Muscle of leg (tissue), 11 donors: Measurements from ENCODE around the gene TNFRSF1B. TPM values are rescaled to one million over a fixed set of nuclear protein-coding genes. Genes with fewer than 3 reads are reported as not detected.
"Not testable (repeated sequence)": the region's sequence is repeated elsewhere in the genome, so short reads cannot be mapped to it uniquely, and the experiment has no call there.

Experiments used
- DNase-seq: peaks from one replicate; pipeline ENCODE4 v3.0.0; 2013
- H3K27ac ChIP-seq: one replicate; pipeline ENCODE4 v1.5.1; 2013; ENCODE audit warnings: mild to moderate bottlenecking, low read length, control low read depth
- H3K27me3 ChIP-seq: one replicate; pipeline ENCODE4 v1.6.1; 2013; ENCODE audit warnings: low read length; ENCODE audit not compliant: control insufficient read depth, insufficient read depth
- H3K36me3 ChIP-seq: one replicate; pipeline ENCODE4 v1.6.1; 2013; ENCODE audit warnings: low read length; ENCODE audit not compliant: control insufficient read depth, insufficient read depth
- H3K4me1 ChIP-seq: one replicate; pipeline ENCODE4 v1.6.1; 2013; ENCODE audit warnings: low read length; ENCODE audit not compliant: control insufficient read depth, insufficient read depth
- H3K4me3 ChIP-seq: one replicate; pipeline ENCODE4 v1.5.1; 2013; ENCODE audit warnings: low read length, control low read depth
- H3K9me3 ChIP-seq: replicated peaks from 2 replicates; pipeline ENCODE4 v1.6.1; 2013; ENCODE audit warnings: low read depth, low read length; ENCODE audit not compliant: control insufficient read depth
- WGBS: methylation state at CpG from one replicate; pipeline ENCODE4 v1.1.5; 2013; ENCODE audit warnings: missing lambda C conversion rate; ENCODE audit not compliant: insufficient coverage; 5-methylcytosine and 5-hydroxymethylcytosine counted together
- polyA plus RNA-seq, 8 donors: library from polyadenylated mRNA; unstranded; fragments of 120-200 nt; gene quantifications; one replicate each; pipeline versions ENCODE4 v1.2.1 to v1.2.3, GENCODE V29; 2013; ENCODE audit warnings: inconsistent platforms in 1 of 8, low replicate concordance in 1 of 8; ENCODE audit not compliant: insufficient read length in 8 of 8, insufficient read depth in 1 of 8
- total RNA-seq: library from RNA; stranded (reverse); fragments of 120-200 nt; gene quantifications from one replicate; pipeline ENCODE4 v1.2.4, GENCODE V29; 2013

Gene TNFRSF1B
- total and polyA plus RNA-seq, 9 donors = 8.8 to 17.5 (median 12.5) TPM

DNA sequence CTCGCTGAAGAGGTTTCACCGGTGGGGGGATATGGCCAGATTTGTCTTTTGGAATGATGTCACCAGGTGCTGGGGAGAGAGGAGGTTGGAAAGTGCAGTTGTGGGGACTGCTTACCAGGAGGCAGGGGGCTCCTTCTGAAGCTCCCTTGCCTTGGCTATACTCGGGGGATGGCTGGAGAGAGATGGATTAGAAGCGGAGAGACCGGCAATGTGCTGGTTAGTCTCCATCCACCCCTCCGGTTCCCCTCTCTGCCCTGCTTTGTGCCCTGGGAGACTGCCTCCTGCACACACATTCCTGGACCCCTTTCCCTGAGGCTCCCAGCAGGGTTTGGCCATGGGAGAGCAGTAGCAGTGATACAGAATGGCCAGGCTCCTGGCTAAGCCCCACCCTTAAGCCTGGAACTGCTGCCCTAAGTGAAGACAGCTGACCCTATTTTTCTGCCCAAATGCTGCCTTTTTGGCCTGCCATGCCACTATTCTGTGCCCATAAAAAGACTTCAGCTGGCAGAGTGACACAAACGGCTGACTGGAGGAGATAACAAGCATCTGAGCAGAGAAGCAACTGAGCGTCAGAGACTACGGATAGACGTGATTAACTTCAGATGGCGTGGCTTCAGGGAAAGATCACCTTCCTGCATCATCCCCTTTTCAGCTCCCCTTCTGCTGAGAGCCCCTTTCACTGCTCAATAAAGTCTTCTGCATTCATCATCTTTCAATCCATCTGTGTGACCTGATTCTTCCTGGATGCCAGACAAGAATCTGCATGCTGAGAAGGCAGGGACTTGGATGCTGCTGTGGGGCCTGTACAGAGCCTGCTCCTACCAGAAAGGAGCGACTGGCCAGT is 48.5 kb downstream of the TNFRSF1B start:
- 75% methylated on average over 9 of the region's 12 CpGs for WGBS
- Histone ChIP-seq H3K4me3 (no peak overlapping the region), H3K9me3 (peaks cover 2% of the 10 kb centered on the region), H3K36me3 (no peaks in the 10 kb centered on the region), H3K4me1 (no peaks in the 10 kb centered on the region), H3K27me3 (peaks cover 5% of the 10 kb centered on the region), H3K27ac (no peak overlapping the region)
- DNase-seq = no peak

DNA sequence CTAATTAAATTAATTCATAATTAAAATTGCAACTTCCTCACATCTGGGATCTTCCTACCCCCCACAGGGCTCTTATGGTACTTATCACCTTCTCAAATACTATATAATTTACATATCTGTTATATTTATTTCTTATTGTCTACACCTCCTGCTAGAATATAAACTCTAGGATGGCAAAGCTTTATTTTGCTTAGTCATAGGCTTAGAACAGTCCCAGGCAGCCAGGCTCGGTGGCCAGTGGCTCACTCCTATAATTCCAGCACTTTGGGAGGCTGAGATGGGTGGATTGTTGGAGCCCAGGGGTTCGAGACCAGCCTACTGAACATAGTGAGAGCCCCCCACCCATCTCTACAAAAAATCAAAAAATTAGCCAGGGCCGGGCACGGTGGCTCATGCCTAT is 53.0 kb downstream of the TNFRSF1B start:
- DNase-seq = no peak
- Histone ChIP-seq H3K36me3 (no peaks in the 10 kb centered on the region), H3K4me1 (no peaks in the 10 kb centered on the region), H3K9me3 (peaks cover 2% of the 10 kb centered on the region), H3K4me3 (no peak overlapping the region), H3K27me3 (peaks cover 7% of the 10 kb centered on the region), H3K27ac (no peak overlapping the region)
- no CpG with 5 or more reads among the region's 4 CpGs for WGBS

DNA sequence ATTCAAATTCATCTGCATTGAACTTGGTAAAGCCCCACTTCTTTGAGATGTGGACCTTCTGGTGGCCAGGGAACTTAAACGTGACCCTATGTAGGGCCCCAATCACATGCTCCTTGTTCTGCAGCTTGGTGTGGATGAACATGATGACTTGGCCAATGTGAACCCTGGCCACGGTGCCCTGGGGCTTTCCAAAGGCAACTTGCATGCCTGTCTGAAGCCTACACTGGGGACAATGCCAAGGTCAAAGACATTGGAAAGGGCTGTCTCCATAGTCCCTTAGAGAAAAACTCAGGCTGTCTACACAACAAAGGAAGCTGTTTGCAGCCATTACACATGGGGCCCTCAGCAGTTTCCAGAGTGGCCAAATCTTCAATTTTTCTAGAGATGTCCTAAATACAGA is 54.1 kb downstream of the TNFRSF1B start:
- H3K4me1 ChIP-seq = no peaks in the 10 kb centered on the region
- H3K9me3 ChIP-seq = no peaks in the 10 kb centered on the region
- H3K36me3 ChIP-seq = no peaks in the 10 kb centered on the region
- H3K27ac ChIP-seq = no peak overlapping the region
- no peak for DNase-seq
- peaks cover 3% of the 10 kb centered on the region for H3K27me3 ChIP-seq
- WGBS = 74% methylated on average over 2 of the region's 2 CpGs
- H3K4me3 ChIP-seq = no peak overlapping the region

DNA sequence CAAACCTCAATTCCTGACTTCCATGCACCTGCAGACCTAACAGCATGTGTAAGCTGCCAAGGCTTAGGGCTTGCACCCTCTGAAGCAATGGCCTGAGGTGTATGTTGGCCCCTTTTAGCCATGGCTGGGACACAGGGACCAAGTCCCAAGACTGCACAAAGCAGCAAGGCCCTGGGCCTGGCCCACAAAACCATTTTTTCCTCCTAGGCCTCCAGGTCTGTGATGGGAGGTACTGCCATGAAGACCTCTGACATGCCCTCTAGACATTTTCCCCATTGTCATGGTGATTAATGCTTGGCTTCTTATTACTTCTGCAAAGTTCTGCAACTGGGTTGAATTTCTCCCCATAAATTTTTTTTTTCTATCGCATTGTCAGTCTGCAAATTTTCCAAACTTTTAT is 55.9 kb downstream of the TNFRSF1B start:
- DNase-seq, H3K36me3 ChIP-seq, H3K4me3 ChIP-seq, H3K27ac ChIP-seq, H3K27me3 ChIP-seq, H3K4me1 ChIP-seq, H3K9me3 ChIP-seq: not testable (repeated sequence)
- 100% methylated on average over 1 of the region's 1 CpG for WGBS

DNA sequence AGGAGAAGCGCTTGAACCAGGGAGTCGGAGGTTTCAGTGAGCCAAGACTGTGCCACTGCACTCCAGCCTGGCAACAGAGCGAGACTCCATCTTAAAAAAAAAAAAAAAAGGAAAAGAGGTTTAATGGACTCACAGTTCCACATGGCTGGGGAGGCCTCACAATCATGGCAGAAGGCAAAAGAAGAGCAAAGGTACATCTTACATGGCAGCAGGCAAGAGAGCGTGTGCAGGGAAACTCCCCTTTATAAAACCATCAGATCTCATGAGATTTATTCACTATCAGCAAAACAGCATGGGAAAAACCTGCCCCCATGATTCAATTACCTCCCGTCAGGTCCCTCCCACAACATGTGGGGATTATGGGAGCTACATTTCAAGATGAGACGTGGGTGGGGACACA is 57.3 kb downstream of the TNFRSF1B start:
- not testable (repeated sequence) for H3K4me3 ChIP-seq, DNase-seq, H3K27ac ChIP-seq, H3K36me3 ChIP-seq, H3K4me1 ChIP-seq, H3K27me3 ChIP-seq, H3K9me3 ChIP-seq
- 95% methylated on average over 3 of the region's 6 CpGs for WGBS

DNA sequence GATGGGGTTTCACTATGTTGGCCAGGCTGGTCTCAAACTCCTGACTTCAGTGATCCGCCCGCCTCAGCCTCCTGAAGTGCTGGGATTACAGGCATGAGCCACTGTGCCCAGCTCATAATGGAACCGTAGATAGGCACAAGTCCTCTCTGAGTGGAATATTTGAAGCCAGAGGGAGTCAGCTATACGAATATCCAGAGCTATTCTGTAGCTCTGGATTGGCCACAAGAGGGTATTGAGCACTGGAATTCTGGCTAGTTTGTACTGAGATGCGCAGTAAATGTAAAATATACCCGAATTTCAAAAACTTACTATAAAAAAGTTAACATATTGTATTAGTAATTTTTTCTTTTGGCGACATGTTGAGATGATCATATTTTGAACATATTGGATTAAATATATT is 62.2 kb downstream of the TNFRSF1B start:
- Histone ChIP-seq H3K27me3 (no peaks in the 10 kb centered on the region), H3K4me1 (peaks cover 10% of the 10 kb centered on the region), H3K27ac (no peak overlapping the region), H3K9me3 (no peaks in the 10 kb centered on the region), H3K36me3 (no peaks in the 10 kb centered on the region), H3K4me3 (no peak overlapping the region)
- no peak for DNase-seq
- WGBS = 80% methylated on average over 3 of the region's 7 CpGs

DNA sequence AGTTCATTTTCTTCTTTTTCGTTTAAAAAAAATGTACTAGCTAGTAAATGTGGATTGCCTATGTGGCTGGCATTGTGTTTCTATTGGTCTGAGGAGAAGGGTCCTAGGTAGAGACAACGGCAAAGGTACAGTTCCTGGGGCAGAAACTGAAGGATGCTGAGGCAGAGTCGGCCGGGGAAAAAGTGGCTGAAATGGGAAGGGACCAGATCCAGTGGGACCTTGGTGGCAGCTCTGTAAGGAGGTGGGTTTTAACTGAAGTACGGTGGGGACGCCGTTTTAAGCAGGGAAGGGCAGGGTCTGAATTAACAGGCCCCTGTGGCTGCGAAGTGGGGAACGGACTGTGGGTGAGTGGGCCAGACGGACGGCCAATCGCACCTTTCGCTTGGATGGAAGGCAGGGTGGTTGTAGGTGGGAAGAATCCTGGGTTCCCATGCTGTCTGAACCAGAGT is 62.6 kb downstream of the TNFRSF1B start:
- no peak for DNase-seq
- H3K27ac ChIP-seq = no peak overlapping the region

DNA sequence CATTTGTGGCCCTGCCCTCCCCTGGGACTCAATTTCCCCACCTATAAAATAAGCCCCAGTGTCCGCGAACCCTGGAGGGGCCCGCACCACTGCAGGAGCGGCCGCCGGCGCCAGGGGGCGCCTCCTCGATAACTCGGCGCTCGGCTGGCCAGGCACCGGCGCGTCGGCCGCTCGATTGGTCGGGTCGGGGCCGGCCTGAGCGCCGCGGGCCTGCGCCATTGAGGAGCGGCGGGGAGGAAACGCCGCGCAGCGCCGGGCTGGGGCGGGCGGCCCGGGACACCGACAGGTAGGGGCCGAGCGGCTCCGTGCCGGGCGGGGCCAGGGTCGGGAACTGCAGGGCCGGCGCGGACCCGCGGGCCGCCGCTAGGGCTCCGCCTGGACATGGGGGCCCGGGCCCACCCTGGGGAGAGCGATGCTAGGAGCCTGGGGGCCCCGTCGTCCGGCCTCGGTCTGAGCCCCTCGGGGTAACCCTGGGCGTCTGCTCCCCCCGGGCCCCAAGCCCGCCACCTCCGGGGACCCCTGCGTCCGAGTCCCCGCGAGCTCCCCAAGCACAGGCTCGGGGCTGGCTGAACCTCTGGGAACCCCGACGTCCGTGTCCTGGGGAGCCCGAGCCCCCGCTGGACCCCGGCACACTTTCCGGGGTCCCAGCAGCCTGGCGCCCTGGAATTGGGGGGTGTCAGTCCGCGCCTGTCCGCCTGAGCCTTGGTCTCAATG is 63.2 kb downstream of the TNFRSF1B start, which contains the start of gene VPS13D:
Gene VPS13D (plus strand): TSS at position 196 of the 714 bp plus-strand sequence. CDS start 4,237 bp downstream, outside the sequence.
- DNase-seq = peak; percentile 91
- peaks cover 10% of the 10 kb centered on the region for H3K4me1 ChIP-seq
- WGBS = under 1% methylated on average over 77 of the region's 77 CpGs
- no peaks in the 10 kb centered on the region for H3K9me3 ChIP-seq
- H3K27me3 ChIP-seq = no peaks in the 10 kb centered on the region
- H3K36me3 ChIP-seq = peaks cover 3% of the 10 kb centered on the region
- H3K27ac ChIP-seq = peak within 1 kb of the TSS; percentile 56
- H3K4me3 ChIP-seq = peak within 1 kb of the TSS; percentile 99

More for the DNA sequence above, 62.6 kb downstream of the TNFRSF1B start:
- WGBS = 49% methylated on average over 11 of the region's 13 CpGs
- Histone ChIP-seq H3K4me1 (peaks cover 10% of the 10 kb centered on the region), H3K27me3 (no peaks in the 10 kb centered on the region), H3K36me3 (no peaks in the 10 kb centered on the region), H3K9me3 (no peaks in the 10 kb centered on the region), H3K4me3 (no peak overlapping the region)

DNA sequence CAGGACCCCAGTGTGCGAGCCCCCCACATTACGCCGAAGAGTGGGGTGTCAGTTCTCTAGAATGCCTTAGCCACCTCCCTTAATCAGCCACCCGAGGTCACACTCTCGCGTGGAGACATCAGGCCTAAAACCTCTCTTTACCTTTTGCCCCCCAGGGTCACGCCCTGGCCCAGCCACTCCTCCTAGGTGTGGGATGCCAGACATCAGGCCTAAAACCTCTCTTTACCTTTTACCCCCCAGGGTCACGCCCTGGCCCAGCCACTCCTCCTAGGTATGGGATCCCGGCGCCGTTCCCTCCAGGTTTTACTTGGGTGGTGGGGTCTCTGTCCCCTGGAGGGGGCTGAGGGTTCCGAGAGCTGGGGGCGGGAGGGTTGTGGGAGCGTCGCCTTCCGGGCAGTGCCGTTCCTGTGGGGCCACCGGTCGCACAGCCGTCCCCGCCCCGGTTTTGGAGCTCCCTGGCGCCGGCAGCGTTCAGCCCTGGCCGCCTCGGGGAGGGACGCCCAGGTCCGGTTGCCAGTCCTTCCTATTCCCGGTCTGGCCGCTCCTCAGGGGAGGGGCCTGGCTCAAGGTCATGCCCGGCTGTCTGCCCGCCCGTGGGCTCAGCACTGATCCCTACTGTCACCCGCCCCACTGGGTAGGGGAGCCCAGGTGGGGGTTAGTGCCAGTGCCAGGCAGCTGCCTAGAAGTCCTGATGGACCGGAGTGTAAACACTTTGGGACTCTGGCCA is 63.9 kb downstream of the TNFRSF1B start:
- WGBS = 1% methylated on average over 31 of the region's 36 CpGs
- peaks cover 8% of the 10 kb centered on the region for H3K36me3 ChIP-seq
- DNase-seq = peak; percentile 52

DNA sequence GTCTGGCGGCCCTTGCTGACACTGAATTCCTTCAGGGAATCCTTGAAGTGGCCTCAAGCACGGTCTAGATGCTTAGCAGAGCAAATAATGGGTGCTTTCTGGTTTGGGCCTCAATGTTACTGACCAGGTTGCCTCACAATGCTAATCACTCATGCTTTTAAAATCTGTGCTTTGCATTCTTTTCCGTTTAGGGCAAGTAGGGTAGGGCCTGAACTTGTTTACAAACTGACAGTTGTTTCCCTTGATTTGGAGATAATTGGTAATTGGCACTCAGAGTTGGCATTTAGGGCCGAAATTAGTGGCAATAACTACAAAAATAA is 64.4 kb downstream of the TNFRSF1B start:
- 5% methylated on average over 2 of the region's 4 CpGs for WGBS
- DNase-seq = no peak
- H3K27me3 ChIP-seq = no peaks in the 10 kb centered on the region
- peaks cover 8% of the 10 kb centered on the region for H3K36me3 ChIP-seq
- peaks cover 10% of the 10 kb centered on the region for H3K4me1 ChIP-seq
- H3K4me3 ChIP-seq = peak overlapping the region; percentile 99
- no peaks in the 10 kb centered on the region for H3K9me3 ChIP-seq
- H3K27ac ChIP-seq = peak overlapping the region; percentile 56

More for the DNA sequence above, 63.9 kb downstream of the TNFRSF1B start:
- H3K4me1 ChIP-seq = peaks cover 10% of the 10 kb centered on the region
- no peaks in the 10 kb centered on the region for H3K27me3 ChIP-seq
- H3K27ac ChIP-seq = peak overlapping the region; percentile 56
- H3K9me3 ChIP-seq = no peaks in the 10 kb centered on the region
- H3K4me3 ChIP-seq = peak overlapping the region; percentile 99
